ENCODE results near the gene C11orf86. TPM values are rescaled to one million over a fixed set of nuclear protein-coding genes. Genes with fewer than 3 reads are reported as not detected.

C11orf86 gene
- total RNA-seq, 4 donors from 2014 or later, result not detected

DNA sequence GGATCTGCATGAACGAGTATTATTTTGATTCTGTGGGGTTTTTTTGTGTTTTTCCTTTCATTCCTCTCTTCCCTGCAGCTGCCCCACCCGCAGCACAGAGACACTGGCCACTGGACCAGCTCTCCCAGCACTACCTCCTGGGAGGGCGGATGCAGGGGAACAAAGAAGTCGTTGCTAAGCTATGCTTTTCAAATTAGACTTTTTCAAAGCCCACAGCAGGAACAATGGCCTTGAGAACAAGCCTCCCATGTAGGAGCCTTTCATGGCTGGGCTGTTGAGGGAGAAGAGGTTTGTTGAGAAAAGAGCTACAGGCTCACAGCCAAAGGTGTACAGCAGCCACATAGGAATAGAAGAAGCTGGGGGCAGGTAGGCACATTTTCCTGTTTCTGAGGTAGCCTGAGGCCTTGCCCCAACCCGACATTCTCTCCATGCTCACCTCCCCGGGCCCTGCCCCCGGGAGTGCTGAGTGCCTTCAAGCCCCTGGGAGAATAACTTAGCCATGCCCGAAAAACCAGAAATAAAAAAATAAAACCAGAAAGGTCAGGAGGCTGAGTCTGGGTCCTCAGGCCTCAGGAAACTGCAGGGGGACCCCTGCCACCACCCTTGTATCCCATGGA lies 27.3 kb downstream of the C11orf86 start:
- TF ChIP-seq, protein P1, sequence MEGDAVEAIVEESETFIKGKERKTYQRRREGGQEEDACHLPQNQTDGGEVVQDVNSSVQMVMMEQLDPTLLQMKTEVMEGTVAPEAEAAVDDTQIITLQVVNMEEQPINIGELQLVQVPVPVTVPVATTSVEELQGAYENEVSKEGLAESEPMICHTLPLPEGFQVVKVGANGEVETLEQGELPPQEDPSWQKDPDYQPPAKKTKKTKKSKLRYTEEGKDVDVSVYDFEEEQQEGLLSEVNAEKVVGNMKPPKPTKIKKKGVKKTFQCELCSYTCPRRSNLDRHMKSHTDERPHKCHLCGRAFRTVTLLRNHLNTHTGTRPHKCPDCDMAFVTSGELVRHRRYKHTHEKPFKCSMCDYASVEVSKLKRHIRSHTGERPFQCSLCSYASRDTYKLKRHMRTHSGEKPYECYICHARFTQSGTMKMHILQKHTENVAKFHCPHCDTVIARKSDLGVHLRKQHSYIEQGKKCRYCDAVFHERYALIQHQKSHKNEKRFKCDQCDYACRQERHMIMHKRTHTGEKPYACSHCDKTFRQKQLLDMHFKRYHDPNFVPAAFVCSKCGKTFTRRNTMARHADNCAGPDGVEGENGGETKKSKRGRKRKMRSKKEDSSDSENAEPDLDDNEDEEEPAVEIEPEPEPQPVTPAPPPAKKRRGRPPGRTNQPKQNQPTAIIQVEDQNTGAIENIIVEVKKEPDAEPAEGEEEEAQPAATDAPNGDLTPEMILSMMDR (IDR thresholded peaks at IDR 0.05; ENCODE audit: low read depth), result no peak

DNA sequence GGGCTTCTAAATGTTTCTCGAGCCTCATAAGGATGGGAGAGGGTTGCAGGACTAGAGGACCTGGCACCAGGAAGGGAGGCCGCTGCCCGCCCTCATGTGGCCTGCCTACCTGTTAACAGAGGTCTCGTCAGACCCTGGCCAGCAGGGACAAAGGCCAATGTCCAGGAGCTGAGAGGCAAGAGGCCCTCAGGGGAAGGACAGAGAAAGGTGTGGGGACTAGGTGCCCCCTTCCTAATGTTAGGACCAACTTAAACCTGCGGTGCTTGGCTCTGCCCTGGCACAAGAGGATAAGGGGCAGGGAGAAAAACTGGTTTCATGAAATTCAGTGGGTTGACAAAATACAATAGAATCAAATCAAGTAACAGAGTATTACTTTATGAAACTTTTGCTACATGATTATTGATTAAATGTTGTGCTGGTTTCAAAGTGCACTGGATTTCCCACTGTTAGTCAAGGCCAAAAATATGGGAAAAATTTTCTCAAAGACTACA lies 27.9 kb downstream of the C11orf86 start:
- TF ChIP-seq, protein P1 (IDR thresholded peaks at IDR 0.05; ENCODE audit: low read depth), result no peak

DNA sequence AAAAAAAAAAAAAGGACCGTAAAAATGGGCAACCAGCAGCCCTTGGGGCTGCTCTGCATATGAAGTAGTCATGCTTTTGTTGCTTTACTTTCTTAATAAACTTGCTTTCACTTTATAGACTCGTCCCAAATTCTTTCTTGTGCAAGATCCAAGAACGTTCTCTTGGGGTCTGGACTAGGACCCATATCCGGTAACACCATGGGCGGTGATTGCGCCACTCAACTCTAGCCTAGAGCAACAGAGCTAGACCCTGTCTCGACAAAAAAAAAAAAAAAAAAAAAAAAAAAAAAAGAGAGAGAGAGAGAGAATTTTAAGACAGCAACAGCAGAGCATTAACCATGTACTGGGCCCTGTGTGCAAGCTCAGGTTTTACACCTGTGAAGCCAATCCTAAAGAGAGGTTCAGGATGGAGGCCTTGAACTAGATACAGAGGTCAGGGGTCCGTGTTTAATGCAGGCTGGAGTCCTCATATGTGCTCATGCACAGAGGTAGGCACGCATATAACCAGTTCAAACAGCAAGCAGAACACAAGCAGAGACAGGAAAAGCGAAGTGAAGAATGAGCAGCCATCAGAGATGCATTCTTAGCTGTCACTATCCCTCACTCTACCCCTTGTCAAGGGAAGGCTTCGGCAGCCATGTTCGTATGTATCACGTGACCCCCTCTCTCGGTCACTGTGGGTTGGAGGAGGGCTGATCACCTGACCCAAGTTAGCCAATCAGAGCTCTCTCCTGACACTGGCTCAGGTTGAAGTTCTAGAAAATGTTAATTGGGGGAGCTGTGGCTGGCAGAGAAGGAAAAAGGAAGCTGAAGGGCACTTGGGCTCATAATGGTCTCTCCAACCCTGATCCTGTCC lies 31.2 kb downstream of the C11orf86 start:
- TF ChIP-seq, protein P1 (IDR thresholded peaks at IDR 0.05; ENCODE audit: low read depth), result no peak

DNA sequence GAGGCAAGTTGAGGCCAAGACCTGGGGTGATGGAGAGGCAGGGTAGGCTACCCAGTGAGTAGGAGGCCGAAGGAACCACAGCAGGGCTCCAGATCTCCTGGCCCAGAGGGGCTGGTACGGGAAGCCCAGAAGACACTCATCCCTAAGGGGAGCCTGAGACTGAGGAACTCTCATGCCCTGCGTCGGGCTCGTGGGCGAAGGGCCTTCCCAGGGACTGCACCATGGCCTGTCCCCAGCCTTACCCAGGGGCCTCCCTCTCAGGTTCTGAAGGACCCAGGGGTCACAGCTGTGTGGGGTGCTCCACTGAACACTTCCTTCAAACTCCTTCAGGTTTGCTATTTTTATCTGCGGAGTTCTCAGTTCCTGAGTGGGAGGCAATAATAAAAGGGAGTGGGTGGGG lies 32.0 kb downstream of the C11orf86 start:
- TF ChIP-seq, protein P1 (IDR thresholded peaks at IDR 0.05; ENCODE audit: low read depth), result no peak

DNA sequence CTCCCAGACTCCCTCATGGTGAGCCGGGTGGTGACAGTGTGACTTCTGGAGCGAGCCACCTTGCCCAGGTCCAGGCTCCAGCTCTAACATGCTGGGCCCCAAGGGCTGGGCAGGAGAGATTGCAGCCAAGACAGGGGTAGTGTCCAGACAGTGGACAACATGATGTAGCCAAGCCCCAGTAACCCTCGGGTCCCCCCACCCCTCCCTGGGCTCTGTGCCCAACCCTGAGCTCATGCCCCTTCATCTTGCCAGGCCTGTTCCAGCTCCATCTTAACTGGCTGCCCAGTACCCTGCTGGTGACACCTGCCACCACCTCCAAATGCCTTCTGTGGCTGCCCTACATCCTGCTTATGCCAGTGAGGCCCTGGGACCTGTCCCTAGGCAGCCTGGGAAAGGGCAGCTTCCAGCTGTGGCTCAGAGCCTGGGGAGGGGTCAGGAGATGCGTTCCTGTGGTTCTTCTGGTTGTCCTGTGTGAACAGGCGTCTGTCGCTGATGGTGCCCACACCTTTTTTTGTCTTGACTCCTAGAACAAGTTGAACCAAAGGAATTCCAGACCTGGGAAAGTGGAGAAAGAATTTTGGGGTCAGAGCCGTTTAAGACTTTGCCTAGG lies 35.3 kb downstream of the C11orf86 start:
- TF ChIP-seq, protein P1 (IDR thresholded peaks at IDR 0.05; ENCODE audit: low read depth), result no peak

DNA sequence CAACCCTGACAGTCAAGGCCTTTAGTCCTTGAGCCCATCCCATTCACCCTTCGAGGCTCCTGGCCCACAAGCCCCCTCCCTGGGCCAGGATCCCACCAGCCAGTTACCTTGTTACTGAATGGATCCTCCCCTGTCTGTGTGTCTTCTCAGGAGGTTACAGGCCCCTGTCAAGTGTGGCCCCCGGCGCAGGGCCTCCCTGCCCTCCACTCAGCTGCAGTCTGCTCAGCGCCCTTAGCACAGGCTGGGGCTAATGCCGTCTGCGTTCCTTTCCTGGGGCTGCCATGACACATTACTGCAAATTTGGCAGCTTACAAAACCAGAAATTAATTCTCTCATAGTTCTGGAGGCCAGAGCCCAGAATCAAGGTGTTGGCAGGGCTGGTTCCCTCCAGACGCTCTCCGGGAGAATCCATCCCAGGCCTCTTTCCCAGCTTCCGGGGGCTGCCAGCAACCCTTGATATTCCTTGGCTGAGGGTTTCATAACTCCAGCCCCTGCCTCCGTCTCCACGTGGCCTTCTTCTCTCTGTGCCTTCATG lies 38.5 kb downstream of the C11orf86 start:
- TF ChIP-seq, protein P1 (IDR thresholded peaks at IDR 0.05; ENCODE audit: low read depth), result no peak

DNA sequence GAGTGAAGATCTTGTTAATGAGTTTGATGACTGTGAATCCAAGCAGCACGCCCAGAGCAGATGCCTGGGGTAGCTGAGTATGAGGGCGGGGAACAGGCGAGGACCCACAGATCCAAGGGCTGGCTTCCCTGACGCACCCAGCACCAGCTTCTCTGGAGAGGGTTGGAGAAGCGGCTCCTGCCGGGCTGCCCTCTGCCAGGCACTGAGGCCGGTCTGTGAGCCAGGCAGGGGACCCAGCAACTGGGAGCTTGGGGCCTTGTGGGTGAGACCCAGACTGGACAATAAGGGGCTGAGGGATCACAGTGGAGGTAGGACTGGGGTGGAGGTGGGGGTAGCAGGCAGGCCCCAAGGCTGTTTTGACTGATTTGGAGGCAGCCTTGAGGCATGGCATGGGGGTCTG lies 39.2 kb downstream of the C11orf86 start:
- TF ChIP-seq, protein P1 (IDR thresholded peaks at IDR 0.05; ENCODE audit: low read depth), result no peak
